Measurements from ENCODE around the gene CREBRF.

The CREBRF gene

DNA sequence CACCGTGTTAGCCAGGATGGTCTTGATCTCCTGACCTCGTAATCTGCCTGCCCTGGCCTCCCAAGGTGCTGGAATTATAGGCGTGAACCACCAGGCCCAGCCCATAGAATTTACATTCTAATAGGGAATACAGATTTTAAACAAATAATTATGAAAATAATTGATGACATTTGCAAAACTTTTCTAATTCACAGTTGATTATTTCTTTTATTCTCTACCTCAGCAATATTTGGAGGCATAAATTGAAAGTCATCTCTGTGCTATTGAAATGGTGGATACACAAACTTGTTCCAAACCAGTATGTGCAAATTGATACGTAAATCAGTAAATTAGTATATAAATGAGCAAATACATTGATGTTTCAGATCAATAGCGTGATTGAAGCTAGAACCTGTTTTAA is 96.4 kb downstream of the CREBRF start:
- no peak for TF ChIP-seq GATA2 (IDR thresholded peaks at IDR 0.05; ENCODE audit: low read depth, low read length)
- no peak for TF ChIP-seq GATA3 (IDR thresholded peaks at IDR 0.05; ENCODE audit: low read depth, low read length)

DNA sequence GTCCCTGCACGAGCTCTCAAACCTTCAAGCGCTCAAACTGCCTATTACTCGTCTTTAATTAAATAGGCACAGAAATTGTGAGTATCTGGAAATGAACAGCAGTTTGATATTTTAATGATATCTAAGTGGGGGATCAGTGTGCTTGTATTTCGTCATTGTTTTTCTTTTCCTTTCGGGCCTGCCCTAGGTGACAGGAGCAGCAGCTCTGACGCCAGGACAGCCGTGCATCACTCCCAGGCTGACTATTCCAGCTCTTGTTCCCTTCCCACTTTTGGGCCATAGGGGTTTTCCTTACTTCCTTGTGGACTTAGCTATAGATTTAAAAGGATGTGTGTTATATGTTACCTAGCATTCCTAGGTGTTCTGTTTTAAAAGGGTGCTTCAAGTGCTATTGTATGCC is 97.7 kb downstream of the CREBRF start:
- TF ChIP-seq GATA2 (IDR thresholded peaks at IDR 0.05; ENCODE audit: low read depth, low read length) (no peak), GATA3 (IDR thresholded peaks at IDR 0.05; ENCODE audit: low read depth, low read length) (no peak)

DNA sequence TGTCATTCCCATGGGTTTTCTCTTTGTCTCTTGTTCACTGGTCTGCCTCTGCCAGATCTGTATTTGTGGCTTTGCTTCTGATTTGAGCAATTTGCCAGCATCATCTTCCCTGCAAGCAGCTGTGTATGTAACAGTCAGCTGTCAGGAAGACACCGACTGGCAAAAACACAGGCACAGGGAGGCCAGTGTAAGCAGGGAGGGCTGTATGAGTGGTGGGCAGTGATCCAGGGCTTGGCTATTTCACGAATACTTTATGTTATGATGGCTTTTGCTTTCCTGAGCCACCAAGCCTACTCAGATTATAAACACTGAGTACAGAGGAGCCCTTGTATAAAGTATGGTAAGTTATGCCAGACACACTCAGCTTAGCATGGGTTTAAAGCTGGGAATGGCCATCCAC is 99.8 kb downstream of the CREBRF start:
- no peak for TF ChIP-seq GATA3 (IDR thresholded peaks at IDR 0.05; ENCODE audit: low read depth, low read length)
- no peak for TF ChIP-seq GATA2 (IDR thresholded peaks at IDR 0.05; ENCODE audit: low read depth, low read length)

DNA sequence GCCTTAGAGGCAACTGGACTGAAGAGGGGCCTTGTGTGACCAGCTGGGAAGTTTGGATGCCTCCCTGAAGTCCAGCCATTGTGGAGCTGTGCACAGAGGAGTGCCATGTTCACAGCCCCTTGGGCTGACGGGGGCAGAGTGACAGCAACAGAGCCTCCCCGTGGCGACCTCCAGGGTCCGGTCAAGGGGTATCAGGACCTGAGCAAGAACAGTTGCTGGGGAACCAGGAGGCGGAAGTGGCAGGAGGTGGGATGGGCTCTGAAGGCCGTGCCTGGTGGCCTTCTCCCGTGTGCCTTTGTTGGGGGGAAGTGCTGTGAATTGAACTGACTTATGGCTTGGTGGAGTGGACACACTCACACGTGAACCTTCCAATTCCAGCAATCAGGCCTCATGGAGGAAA is 102.2 kb downstream of the CREBRF start:
- TF ChIP-seq GATA2 (IDR thresholded peaks at IDR 0.05; ENCODE audit: low read depth, low read length) (no peak), GATA3 (IDR thresholded peaks at IDR 0.05; ENCODE audit: low read depth, low read length) (no peak)

DNA sequence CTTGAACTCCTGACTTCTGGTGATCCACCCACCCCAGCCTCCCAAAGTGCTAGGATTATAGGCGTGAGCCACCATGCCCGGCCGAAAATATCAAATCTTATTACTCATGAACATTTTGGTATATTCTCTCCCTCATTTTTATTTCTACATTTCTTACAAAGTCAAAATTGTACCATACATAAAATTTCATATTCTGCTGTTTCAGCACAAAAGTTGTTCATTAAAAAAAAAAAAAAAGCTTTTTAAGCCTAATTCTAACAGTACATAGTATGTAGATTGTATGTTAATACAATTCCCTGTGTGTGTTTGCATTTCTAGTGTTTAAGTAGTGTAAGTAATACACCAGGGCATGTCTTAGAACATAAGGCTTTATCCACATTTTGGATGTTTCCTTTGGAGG is 103.1 kb downstream of the CREBRF start:
- TF ChIP-seq GATA2 (IDR thresholded peaks at IDR 0.05; ENCODE audit: low read depth, low read length) = no peak
- no peak for TF ChIP-seq GATA3 (IDR thresholded peaks at IDR 0.05; ENCODE audit: low read depth, low read length)

DNA sequence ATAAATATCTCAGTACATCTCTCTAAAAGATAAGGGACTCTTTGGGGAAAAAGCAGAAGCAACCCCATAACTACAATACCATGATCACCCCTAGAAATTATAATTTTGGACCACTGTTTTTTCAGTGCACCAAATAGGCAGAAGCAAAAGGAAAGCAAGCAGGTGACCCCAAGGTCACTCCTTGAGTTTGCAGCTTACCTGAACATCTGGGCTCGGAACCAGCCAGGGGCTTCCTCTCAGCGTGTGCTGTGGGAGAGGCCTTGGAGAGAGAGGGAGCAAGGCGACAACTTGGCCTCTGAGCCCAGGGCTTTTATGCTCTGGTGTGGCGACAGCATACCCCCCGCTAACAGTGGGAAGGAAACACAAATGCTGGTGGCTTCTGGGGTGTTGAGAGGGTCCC is 105.0 kb downstream of the CREBRF start:
- TF ChIP-seq GATA2 (IDR thresholded peaks at IDR 0.05; ENCODE audit: low read depth, low read length) = no peak
- TF ChIP-seq GATA3 (IDR thresholded peaks at IDR 0.05; ENCODE audit: low read depth, low read length) = no peak

DNA sequence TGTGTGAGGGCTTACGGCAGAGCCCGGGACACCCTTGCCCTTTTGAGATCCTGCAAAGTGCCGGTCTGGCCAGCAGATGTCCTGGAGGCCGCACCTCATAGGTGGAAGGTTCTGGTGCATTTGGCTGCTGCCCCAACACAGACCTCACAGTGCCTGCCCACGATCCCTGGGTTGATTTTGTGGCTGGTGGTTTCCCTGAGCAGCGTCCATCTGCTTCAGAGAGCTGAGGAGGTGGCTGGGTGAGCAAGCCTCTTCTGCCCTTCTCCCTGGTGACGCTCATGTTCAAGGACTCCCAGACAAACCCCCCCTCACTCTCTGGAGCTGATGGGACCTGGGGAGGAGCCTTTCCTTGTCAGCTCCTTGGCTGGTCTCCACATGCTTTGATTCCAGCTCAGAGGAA is 107.1 kb downstream of the CREBRF start:
- TF ChIP-seq GATA3 (IDR thresholded peaks at IDR 0.05; ENCODE audit: low read depth, low read length) (no peak), GATA2 (IDR thresholded peaks at IDR 0.05; ENCODE audit: low read depth, low read length) (no peak)

DNA sequence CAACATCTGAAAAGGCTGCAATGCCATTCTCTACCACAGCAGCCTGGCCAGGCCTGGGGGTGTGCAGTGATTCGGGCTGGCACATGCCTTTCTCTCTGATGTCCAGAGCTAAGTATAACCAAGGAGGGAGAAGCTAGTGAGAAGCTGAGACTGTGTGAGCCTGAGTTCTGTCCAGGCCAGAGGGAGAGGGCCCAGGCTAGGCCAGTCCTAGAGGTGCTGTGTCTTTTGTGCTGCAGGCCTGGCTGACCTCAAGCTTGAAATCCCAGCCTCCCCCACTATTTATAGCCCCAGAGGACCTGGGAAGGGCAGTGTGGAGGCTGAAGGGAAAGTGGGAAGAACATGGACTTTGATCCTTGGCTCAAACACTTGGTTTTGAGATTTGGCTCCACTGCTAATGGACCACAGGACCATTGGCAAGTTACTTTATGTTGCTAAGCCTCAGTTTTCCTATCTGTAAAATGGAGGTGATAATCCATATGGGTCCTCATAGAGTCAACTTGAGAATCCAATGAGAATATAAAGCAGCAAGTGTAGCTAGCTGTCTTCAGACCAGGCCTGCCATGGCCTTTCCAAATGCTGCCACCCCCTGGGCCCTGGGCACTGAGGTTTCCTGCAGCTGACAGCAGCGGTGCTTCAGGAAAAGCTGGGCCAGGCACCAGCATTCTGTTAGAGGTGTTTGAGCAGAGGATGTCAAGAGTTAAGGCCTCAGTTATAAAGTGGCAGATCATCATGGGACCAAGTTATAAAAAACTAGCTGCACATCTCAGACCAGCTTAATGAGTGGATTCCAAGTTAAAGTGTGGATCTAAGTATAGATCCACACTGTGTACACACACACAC is 109.2 kb downstream of the CREBRF start:
- TF ChIP-seq GATA2 (IDR thresholded peaks at IDR 0.05; ENCODE audit: low read depth, low read length) = no peak
- no peak for TF ChIP-seq GATA3 (IDR thresholded peaks at IDR 0.05; ENCODE audit: low read depth, low read length)

DNA sequence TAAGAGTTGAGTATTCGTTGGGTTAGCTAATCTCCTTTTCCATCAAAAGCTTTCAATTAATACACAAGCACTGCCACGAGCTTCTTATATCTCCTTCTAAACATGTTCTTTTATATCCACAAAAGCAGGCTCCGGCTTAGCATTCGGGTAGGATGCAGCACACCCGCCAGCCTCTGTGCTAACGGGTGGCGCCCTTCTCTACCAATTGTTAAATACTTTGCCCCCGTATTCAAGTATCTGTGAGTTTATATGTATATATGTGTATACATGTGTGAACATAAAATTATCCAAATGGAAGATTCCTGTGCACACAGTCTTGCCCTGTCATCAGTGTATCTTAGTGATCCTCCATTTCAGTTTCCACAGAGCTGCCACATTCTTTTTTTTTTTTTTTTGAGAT is 116.0 kb downstream of the CREBRF start:
- TF ChIP-seq GATA2 (IDR thresholded peaks at IDR 0.05; ENCODE audit: low read depth, low read length) = no peak

DNA sequence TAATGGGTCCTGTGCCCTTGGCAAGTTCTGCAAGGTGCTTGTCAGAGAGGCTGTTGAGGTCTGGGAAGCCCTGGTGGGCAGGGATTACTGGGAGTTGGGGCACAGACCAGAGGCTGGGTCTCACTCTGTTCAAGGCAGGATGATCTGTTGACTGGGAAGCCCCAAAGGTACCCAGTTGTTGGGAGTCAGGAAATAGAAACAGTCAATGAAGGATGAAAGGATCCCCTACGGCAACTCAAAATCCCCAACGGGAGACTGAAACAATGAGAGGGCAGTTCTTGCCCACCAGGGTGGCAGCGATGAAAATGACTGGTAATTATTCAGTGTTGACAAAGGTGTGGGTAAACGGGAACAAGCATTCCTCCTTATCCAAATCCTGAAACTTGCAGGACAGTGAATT is 119.4 kb downstream of the CREBRF start:
- TF ChIP-seq GATA3 (IDR thresholded peaks at IDR 0.05; ENCODE audit: low read depth, low read length) (no peak), GATA2 (IDR thresholded peaks at IDR 0.05; ENCODE audit: low read depth, low read length) (no peak)

DNA sequence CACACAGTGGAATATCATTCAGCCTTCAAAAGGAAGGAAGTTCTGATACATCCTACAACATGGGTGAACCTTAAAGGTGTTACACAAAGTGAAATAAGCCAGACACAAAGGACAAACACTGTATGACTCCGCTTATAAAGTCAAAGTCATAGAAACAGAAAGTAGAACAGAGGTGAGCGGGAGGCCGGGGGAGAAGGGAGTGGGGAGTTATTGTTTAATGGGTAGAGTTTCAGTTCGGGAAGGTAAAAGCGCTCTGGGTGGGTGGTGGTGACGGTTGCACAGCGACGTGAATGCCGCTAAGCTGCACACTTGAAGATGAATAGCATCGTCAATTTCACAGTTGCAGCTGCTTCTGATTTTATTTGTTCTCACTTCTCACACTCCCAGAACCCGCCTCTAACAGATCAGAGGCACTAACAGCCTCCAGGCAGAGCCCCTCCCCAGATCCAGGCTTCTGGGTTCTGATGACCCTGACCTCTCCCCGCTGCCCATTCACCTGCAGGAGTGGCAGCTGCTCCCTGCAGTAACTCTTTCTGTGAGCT is 122.3 kb downstream of the CREBRF start:
- no peak for TF ChIP-seq GATA2 (IDR thresholded peaks at IDR 0.05; ENCODE audit: low read depth, low read length)
- no peak for TF ChIP-seq GATA3 (IDR thresholded peaks at IDR 0.05; ENCODE audit: low read depth, low read length)

DNA sequence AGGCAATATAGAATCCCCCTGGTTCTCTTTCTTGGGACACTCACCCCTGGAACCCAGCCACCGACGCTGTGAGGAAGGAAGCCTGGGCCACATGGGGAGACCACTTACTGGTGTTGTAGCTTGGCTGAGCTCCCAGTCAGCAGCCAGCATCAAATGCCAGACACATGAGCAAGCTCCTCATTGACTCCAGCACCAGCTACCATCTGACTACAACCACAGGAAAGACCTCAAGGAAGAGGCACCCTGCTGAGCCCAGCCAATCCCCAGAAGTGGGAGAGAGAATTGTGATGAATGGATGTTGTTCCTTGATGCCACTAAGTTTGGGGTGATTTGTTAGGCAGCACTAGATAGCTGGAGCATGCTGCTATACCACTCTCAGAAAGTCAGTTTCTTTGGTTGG is 124.2 kb downstream of the CREBRF start:
- no peak for TF ChIP-seq GATA2 (IDR thresholded peaks at IDR 0.05; ENCODE audit: low read depth, low read length)
- no peak for TF ChIP-seq GATA3 (IDR thresholded peaks at IDR 0.05; ENCODE audit: low read depth, low read length)

DNA sequence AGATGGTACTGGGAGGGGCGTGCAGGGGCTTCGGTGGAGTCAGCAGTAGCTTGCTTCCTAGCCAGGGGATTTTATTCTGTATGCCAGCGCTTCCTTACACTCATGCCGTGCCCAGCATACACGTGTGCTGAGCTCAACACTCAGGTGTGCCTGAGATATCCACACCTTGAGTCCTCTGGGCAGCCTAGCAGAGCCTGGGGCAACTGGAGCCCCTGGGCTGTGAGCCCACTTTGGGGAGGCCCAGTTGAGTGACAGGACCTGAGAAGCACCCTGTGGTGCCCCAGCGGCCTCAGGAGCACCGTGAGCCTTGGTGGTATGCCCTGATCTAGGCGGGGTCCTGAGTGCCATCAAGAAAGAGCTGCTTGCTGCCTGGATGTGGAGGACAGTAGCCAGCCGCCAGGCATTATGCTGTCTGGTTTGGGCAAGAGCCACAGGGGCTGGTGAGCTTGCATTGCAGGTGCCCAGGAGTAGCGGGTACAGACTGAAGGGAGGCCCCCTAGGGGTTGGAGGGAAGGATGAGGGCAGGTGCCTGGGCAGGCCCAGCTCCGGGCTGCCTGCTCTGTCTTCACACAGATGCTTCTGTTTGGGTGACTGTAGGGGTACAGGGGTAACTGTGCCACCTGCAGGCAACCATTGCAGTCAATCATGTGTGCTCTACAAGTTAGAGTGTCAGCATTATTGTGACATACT is 131.0 kb downstream of the CREBRF start:
- TF ChIP-seq GATA2 (IDR thresholded peaks at IDR 0.05; ENCODE audit: low read depth, low read length) (no peak), GATA3 (IDR thresholded peaks at IDR 0.05; ENCODE audit: low read depth, low read length) (no peak)

DNA sequence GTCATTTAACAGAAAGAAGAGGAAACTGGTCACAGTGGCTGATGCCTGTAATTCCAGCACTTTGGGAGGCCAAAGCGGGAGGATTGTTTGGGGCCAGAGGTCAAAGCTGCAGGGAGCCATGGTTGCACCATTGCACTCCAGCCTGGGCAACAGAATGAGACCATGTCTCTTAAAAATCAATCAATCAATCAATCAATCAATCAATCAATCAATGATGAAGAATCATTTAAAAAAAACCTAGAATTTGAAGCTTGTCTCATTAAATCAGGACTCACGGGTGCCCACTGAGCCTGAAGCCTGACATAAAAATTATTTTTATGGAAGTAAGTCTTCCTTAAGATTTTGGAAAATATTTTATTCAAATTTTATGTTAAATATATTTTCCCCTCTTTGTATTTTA is 132.1 kb downstream of the CREBRF start:
- no peak for TF ChIP-seq GATA2 (IDR thresholded peaks at IDR 0.05; ENCODE audit: low read depth, low read length)
- no peak for TF ChIP-seq GATA3 (IDR thresholded peaks at IDR 0.05; ENCODE audit: low read depth, low read length)
